ENCODE results near the gene CABP7. TPM values are rescaled to one million over a fixed set of nuclear protein-coding genes. Genes with fewer than 3 reads are reported as not detected.

Gene CABP7
- 0.08 to 0.20 TPM (median 0.17 TPM) in 5 replicates for total RNA-seq (2022; extraction: Qiagen RNA extraction)

DNA sequence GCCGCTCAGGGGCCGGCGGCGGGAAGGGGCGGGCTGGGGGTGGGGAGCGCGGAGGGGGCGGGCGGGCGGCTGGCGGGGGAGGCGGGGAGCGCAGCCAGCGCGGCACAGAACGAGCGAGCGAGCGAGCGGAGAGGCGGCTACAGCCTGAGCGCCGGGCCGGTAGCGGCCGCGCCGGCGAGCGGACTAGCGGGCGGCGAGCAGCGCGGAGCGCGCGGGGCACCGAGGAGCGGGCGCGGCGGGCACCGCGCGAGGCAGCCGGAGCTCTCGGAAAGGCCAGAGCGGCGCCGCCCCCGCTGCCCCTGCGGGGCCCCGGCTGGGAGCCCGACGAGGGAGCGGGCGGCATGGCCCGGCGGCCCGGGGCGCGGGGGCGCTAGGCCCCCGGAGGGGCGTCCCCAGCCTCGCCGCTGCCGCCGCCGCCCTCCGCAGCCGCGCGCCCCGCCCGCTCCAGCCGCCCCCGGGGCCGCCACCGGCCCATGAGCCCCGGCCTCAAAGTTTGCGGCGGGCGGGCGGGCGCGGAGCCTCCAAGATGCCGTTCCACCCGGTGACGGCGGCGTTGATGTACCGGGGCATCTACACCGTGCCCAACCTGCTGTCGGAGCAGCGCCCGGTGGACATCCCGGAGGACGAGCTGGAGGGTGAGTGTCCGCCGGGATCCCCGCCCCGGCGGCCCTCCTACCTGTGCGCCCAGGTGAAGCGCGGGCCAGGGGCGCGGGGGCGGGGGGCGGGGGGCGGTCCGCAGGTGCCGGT is at the start of gene CABP7:
CABP7 (plus strand) TSS at position 105 of the 747 bp plus-strand sequence; CDS start at position 527, 422 bp downstream.

DNA sequence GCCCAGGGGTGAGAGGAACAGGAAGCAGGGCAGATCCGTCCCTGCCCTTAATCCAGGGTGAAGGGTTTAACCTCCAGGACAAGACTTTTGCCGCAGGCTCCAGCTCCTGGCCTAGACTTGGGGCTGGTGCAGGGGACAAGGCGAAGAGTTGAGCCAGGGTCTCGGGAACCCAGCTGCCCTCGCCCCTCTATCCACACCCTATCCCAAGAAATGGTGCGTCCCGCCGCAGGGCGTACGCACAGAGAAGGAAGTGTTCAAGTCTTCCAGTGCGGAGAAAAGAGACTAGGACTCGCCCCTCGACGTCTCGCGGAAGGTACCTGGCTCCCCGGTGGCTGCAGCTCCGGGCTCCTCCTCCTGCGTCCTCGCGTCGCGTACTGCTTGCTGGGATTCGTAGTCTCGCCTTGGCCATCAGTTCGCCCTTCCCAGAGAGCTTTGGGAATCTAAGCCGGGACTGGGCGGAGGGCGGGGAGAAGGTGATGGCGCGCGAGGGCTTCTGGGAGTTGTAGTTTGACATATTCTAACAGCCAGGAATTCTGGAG is 46.9 kb downstream of the CABP7 start, which contains the start of gene ZMAT5:
ZMAT5 (minus strand) TSS at position 376 of the 539 bp plus-strand sequence. CDS start 18,463 bp downstream, outside the sequence.

DNA sequence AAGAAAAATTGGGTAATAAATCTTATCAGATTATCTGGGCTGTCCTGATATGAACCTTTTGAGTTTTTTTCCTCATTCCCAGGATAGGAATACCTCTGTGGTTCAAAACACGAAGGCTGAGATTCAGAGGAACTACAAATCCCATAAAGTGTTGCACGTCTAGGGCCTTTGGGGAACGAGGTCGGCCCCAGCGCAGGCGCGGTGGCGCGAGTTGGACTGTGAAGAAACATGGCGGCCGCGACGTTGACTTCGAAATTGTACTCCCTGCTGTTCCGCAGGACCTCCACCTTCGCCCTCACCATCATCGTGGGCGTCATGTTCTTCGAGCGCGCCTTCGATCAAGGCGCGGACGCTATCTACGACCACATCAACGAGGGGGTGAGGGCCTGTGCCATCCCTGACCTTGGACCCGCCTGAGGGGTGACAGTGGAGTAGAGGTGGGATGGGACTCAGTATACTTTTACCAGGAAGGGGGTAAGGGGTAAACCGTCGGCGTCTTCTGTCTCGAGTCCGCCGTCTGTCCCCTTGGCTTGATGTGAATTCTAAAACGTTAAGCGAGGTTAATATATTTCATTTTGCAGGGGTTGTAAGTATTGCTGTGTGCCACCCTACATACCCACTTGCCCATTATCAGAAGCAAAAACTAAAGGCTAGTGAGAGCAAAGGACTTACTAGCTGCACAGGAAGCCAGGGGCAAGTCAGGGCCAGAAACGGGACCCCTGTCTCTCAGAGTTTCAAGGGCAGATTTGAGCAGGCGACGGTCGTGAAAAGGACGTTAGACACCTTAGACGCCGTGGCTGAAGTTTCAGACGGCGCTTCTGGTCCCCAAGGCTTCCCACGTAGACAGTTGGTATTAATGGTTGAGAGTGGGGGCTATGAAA is 47.6 kb downstream of the CABP7 start, which contains the start of gene UQCR10:
UQCR10 (plus strand) TSS at position 199 of the 881 bp plus-strand sequence; CDS start at position 229, 30 bp downstream.

Other genes with a start within 250 kb of the CABP7 start
- gene NEFH, start 239.8 kb upstream of the CABP7 start, total RNA-seq (2022; extraction: Qiagen RNA extraction), result 0.08 to 0.19 TPM (median 0.12 TPM) in 5 replicates
- 28.8 to 34.4 TPM (median 31.5 TPM) in 5 replicates for gene THOC5, start 166.2 kb upstream of the CABP7 start, total RNA-seq (2022; extraction: Qiagen RNA extraction)
- 56.0 to 63.3 TPM (median 61.2 TPM) in 5 replicates for gene NIPSNAP1, start 138.9 kb upstream of the CABP7 start, total RNA-seq (2022; extraction: Qiagen RNA extraction)
- 11.1 to 14.6 TPM (median 11.4 TPM) in 5 replicates for gene NF2, start 116.4 kb upstream of the CABP7 start, total RNA-seq (2022; extraction: Qiagen RNA extraction)
- 13.4 to 20.1 TPM (median 19.1 TPM) in 5 replicates for gene ZMAT5, start 47.0 kb downstream of the CABP7 start, total RNA-seq (2022; extraction: Qiagen RNA extraction)
- 113 to 127 TPM (median 116 TPM) in 5 replicates for gene UQCR10, start 47.4 kb downstream of the CABP7 start, total RNA-seq (2022; extraction: Qiagen RNA extraction)
- gene ASCC2, start 118.3 kb downstream of the CABP7 start, total RNA-seq (2022; extraction: Qiagen RNA extraction), result 25.7 to 32.5 TPM (median 27.8 TPM) in 5 replicates
- 7.7 to 9.3 TPM (median 8.6 TPM) in 5 replicates for gene MTMR3, start 163.2 kb downstream of the CABP7 start, total RNA-seq (2022; extraction: Qiagen RNA extraction)

All from A549 treated with AZD2906 at 1 μM for 4 hours (cell line).